Activated naive CD4-positive, alpha-beta T cell treated with anti-CD3 and anti-CD28 coated beads for 36 hours (primary cell): Measurements from ENCODE around the gene FOXL3. TPM values are rescaled to one million over a fixed set of nuclear protein-coding genes. Genes with fewer than 3 reads are reported as not detected.

ENCODE experiments used
- CTCF ChIA-PET: fragments of 350-600 bp; sonication (Branson Sonifier 250); formaldehyde crosslinking; loops from one replicate; lab custom pipeline; 2021; ENCODE audit warnings: antibody characterized with exemption; lab: Charles Lee
- DNase-seq: peaks from one replicate; pipeline ENCODE4 v3.0.0-alpha.2; 2020
- H3K27ac Mint-ChIP-seq: one replicate; pipeline ENCODE4 v1.8.0; 2021; ENCODE audit warnings: mild to moderate bottlenecking, mixed read lengths
- H3K27me3 Mint-ChIP-seq: one replicate; pipeline ENCODE4 v1.8.0; 2021; ENCODE audit warnings: low read depth, mixed read lengths
- H3K36me3 Mint-ChIP-seq: one replicate; pipeline ENCODE4 v1.8.0; 2021; ENCODE audit warnings: low read depth, mixed read lengths
- H3K4me1 Mint-ChIP-seq: one replicate; pipeline ENCODE4 v1.8.0; 2021; ENCODE audit warnings: low read depth, mixed read lengths
- H3K4me3 Mint-ChIP-seq: one replicate; pipeline ENCODE4 v1.8.0; 2021; ENCODE audit warnings: mild to moderate bottlenecking, moderate library complexity, mixed read lengths
- H3K9me3 Mint-ChIP-seq: one replicate; pipeline ENCODE4 v1.8.0; 2021; ENCODE audit warnings: mixed read lengths
- intact Hi-C: fragments of 100-400 bp; cut with micrococcal nuclease; formaldehyde crosslinking; loops from one replicate; pipeline ENCODE4 v1.15.1; 2023
- total RNA-seq, 2 experiments: library from RNA; stranded (reverse); gene quantifications; one replicate each; pipeline ENCODE4 v1.2.3, GENCODE V29; 2021

The FOXL3 gene
- total RNA-seq, 2 experiments from 2014 or later, result not detected

- CTCF ChIA-PET, result no interaction called here
- no peaks in the 10 kb centered on the region for H3K4me1 Mint-ChIP-seq
- no peaks in the 10 kb centered on the region for H3K9me3 Mint-ChIP-seq
- H3K27me3 Mint-ChIP-seq, result no peaks in the 10 kb centered on the region
- intact Hi-C loops, result no loop called here
- no peaks in the 10 kb centered on the region for H3K36me3 Mint-ChIP-seq
- DNase-seq, result no peak
- H3K27ac Mint-ChIP-seq, result no peak overlapping the region
- H3K4me3 Mint-ChIP-seq, result no peak overlapping the region
Measured at GRCh38 chr7:250523-250922, 39.4 kb upstream of the FOXL3 start.

- H3K4me1 Mint-ChIP-seq, result no peaks in the 10 kb centered on the region
- intact Hi-C loops, result no loop called here
- no peak for DNase-seq
- no peaks in the 10 kb centered on the region for H3K36me3 Mint-ChIP-seq
- no peak overlapping the region for H3K4me3 Mint-ChIP-seq
- CTCF ChIA-PET, result no interaction called here
- H3K9me3 Mint-ChIP-seq, result no peaks in the 10 kb centered on the region
- no peaks in the 10 kb centered on the region for H3K27me3 Mint-ChIP-seq
- H3K27ac Mint-ChIP-seq, result no peak overlapping the region
Measured at GRCh38 chr7:251005-251404, 39.0 kb upstream of the FOXL3 start.

GRCh38 chr7:251446-252175 lies 38.4 kb upstream of the FOXL3 start:
- no peaks in the 10 kb centered on the region for H3K4me1 Mint-ChIP-seq

DNA sequence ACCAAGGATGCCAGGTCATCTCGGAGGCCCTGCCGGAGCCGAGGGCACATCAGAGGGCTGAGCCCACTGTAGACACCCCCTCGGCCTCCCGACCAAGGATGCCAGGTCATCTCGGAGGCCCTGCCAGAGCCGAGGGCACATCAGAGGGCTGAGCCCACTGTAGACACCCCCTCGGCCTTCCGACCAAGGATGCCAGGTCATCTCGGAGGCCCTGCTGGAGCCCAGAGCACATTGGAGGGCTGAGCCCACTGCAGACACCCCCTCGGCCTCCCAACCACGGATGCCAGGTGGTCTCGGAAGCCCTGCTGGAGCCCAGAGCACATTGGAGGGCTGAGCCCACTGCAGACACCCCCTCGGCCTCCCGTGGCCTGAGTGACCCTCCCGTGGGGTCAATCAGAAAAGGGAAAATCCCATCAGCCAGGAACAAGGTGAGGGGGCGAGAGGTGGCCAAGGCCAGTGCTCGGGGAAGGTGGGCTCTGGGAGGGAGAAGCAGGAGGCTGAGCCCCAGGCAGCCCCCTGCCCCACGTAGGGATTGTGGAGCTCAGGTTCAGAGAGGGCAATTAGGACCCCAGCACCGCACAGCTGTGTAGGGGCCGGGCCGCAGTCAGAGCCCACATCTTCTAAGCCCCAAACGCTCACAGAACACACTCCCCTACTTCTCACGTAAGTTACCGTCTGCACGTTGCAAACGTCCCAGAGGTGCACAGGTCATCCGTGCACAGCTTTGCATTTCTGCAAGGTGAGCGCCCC lies 37.6 kb upstream of the FOXL3 start:
- Mint-ChIP-seq H3K4me3 (no peak overlapping the region), H3K9me3 (no peaks in the 10 kb centered on the region), H3K36me3 (no peaks in the 10 kb centered on the region), H3K27ac (no peak overlapping the region), H3K4me1 (no peaks in the 10 kb centered on the region), H3K27me3 (no peaks in the 10 kb centered on the region)
- CTCF ChIA-PET, result no interaction called here
- intact Hi-C loops, result no loop called here
- DNase-seq, result no peak

More at GRCh38 chr7:251446-252175, 38.4 kb upstream of the FOXL3 start:
- H3K4me3 Mint-ChIP-seq, result no peak overlapping the region
- no peak for DNase-seq
- H3K27me3 Mint-ChIP-seq, result no peaks in the 10 kb centered on the region
- H3K27ac Mint-ChIP-seq, result no peak overlapping the region
- CTCF ChIA-PET, result no interaction called here
- no peaks in the 10 kb centered on the region for H3K9me3 Mint-ChIP-seq
- intact Hi-C loops, result no loop called here
- no peaks in the 10 kb centered on the region for H3K36me3 Mint-ChIP-seq

DNA sequence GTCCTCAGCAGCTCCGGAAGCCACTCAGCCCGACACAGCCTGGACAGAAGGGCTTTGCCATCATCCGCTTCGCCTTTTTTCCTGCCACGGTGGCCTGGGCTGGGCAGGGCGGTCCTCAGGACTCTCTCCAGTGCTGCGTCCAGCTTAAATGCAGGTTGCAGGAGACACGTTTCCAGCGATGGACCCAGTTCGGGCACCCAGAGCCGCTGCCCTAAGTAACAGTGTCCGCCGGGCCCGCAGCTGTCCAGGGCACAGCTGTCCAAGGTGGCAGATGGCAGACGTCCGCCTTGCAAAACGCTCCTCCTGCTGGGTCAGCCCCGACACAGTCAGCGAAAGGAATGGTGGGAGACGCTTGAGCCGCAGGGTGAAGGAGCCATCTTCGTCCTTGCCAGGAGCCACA lies 37.0 kb upstream of the FOXL3 start:
- no peaks in the 10 kb centered on the region for H3K27me3 Mint-ChIP-seq
- no peaks in the 10 kb centered on the region for H3K4me1 Mint-ChIP-seq
- CTCF ChIA-PET, result no interaction called here
- H3K4me3 Mint-ChIP-seq, result no peak overlapping the region
- no peak overlapping the region for H3K27ac Mint-ChIP-seq
- H3K9me3 Mint-ChIP-seq, result no peaks in the 10 kb centered on the region
- H3K36me3 Mint-ChIP-seq, result no peaks in the 10 kb centered on the region
- no peak for DNase-seq
- intact Hi-C loops, result no loop called here

DNA sequence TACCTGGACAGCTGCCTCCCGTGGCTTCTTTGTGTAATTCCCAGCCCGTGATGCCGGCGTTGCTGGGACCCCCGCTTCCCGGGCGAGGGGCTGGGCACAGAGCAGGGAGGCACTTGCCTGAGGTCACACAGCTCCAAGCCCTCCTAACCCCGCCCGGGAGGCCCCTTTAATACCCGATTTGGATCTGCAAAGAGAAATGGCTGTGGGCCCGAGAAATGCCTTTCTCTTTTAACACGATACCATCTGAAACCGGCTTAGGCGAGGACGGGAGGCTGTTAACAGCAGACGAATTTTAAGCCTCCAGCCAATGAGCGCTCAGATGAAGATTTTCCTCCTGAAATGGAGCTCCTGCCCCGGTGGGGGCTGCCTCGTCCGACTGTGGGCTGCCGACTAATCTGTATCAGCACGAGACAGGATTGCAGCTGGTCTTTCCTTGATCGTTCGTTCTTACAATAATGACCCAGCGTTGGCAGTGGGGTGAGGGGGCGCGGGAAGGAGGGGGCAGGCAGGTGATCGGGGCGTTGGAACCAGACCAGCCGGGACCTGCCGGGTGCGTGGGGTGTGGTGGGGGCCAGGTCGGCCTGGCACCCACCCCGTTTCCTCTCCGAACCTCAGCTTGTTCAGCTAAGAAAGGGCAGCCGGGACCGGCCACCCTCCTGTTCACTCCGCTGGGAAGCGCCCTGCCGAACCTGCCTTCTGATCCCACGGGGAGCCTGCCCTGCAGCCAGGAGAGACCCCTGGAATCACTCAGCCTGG lies 36.2 kb upstream of the FOXL3 start:
- intact Hi-C loops, result no loop called here
- H3K4me1 Mint-ChIP-seq, result no peaks in the 10 kb centered on the region
- DNase-seq, result no peak
- H3K27me3 Mint-ChIP-seq, result no peaks in the 10 kb centered on the region
- no peaks in the 10 kb centered on the region for H3K36me3 Mint-ChIP-seq
- CTCF ChIA-PET, result no interaction called here
- H3K4me3 Mint-ChIP-seq, result no peak overlapping the region
- no peaks in the 10 kb centered on the region for H3K9me3 Mint-ChIP-seq
- H3K27ac Mint-ChIP-seq, result no peak overlapping the region

GRCh38 chr7:254337-255037 lies 35.5 kb upstream of the FOXL3 start:
- Mint-ChIP-seq H3K4me3 (no peak overlapping the region), H3K27ac (no peak overlapping the region), H3K27me3 (no peaks in the 10 kb centered on the region), H3K36me3 (no peaks in the 10 kb centered on the region), H3K4me1 (no peaks in the 10 kb centered on the region), H3K9me3 (no peaks in the 10 kb centered on the region)
- no peak for DNase-seq
- intact Hi-C loops, result no loop called here
- CTCF ChIA-PET, result no interaction called here

- intact Hi-C loops, result no loop called here
- Mint-ChIP-seq H3K27me3 (no peaks in the 10 kb centered on the region), H3K4me3 (no peak overlapping the region), H3K36me3 (no peaks in the 10 kb centered on the region), H3K4me1 (no peaks in the 10 kb centered on the region), H3K27ac (no peak overlapping the region), H3K9me3 (no peaks in the 10 kb centered on the region)
- CTCF ChIA-PET, result no interaction called here
- no peak for DNase-seq
Measured at GRCh38 chr7:255038-255435, 34.9 kb upstream of the FOXL3 start.

GRCh38 chr7:255721-256361 lies 34.1 kb upstream of the FOXL3 start:
- Mint-ChIP-seq H3K4me3 (no peak overlapping the region), H3K27me3 (no peaks in the 10 kb centered on the region), H3K36me3 (no peaks in the 10 kb centered on the region), H3K27ac (no peak overlapping the region), H3K4me1 (no peaks in the 10 kb centered on the region), H3K9me3 (no peaks in the 10 kb centered on the region)
- CTCF ChIA-PET, result no interaction called here
- intact Hi-C loops, result no loop called here
- DNase-seq, result no peak

DNA sequence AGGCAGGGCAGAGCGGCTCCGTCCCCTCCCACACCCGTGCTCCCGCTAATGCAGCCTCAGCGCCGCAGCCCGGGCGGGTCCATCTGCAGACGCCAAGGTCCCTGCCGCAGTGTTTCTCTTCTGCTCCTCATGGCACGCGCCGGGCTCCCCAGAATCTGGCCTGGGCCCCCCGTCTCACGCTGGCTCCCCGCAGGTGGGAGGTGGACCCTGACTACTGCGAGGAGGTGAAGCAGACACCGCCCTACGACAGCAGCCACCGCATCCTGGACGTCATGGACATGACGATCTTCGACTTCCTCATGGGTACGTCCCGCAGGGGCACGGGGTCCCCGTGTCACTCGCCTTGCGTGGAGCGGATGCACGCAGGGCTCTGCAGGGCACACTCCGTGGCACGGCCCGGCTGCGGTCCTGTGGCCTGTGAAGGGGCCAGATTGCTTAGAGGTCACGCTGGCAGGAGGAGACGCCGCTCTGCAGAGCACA lies 33.5 kb upstream of the FOXL3 start:
- CTCF ChIA-PET, result no interaction called here

GRCh38 chr7:256981-257646 lies 32.9 kb upstream of the FOXL3 start:
- H3K36me3 Mint-ChIP-seq, result no peaks in the 10 kb centered on the region
- no peak overlapping the region for H3K27ac Mint-ChIP-seq
- CTCF ChIA-PET, result no interaction called here
- intact Hi-C loops, result no loop called here
- H3K27me3 Mint-ChIP-seq, result no peaks in the 10 kb centered on the region
- H3K4me1 Mint-ChIP-seq, result no peaks in the 10 kb centered on the region
- DNase-seq, result no peak
- peaks cover 2% of the 10 kb centered on the region for H3K9me3 Mint-ChIP-seq
- H3K4me3 Mint-ChIP-seq, result no peak overlapping the region

More for the DNA sequence above, 33.5 kb upstream of the FOXL3 start:
- Mint-ChIP-seq H3K9me3 (no peaks in the 10 kb centered on the region), H3K4me3 (no peak overlapping the region), H3K27ac (no peak overlapping the region), H3K27me3 (no peaks in the 10 kb centered on the region), H3K36me3 (no peaks in the 10 kb centered on the region), H3K4me1 (no peaks in the 10 kb centered on the region)
- intact Hi-C loops, result no loop called here
- DNase-seq, result no peak
